LoVo (cell line): Measurements from ENCODE around the gene TMEM163.

ENCODE experiments used
- DNase-seq: peaks from one replicate; pipeline ENCODE4 v3.0.0-alpha.2; 2016; ENCODE audit warnings: low spot score

Gene TMEM163

DNA sequence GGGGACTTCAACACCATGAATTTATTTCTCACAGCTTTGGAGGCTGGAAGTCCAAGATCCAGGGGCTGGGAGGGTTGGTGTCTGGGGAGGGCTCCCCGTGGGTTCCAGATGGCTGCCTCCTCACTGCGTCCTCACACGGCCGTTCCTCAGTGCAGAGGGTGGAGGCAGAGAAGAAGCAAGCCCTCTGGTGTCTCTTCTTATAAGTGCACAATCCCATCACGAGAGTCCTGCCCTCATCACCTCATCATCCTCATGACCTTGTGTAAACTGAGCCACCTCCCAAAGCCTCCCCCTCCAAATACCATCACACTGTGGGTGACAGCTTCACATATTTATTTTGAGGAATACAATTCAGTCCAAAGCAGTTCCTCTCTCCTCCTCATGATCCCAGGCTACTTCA is 26.3 kb downstream of the TMEM163 start:
- no peak for DNase-seq

DNA sequence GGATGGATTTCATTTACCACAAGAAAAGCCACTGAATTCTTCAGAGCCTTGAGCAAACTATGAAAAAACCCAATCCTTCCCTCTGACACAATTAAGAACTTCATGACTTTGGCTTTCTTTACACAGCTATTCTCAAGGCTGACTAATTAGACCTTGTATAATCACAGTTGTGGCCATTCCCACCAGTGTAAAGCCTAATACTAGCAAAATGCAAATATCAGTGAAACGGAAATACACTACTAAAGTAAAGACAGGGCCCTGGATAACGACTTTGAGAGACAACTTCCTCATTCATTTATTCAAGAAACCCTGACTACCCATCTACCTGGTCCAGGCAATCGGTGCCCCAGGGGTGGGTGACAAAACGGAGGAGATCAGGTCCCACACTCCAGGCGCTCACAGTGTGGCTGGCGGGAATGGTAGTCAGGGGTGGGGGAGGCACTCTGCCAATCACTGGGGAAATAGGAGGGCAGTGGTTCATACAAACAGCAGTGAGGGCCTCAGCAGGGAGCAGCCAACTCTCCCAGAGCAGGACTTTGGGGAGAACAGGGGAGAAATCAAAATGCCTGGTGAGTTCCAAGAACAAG is 28.1 kb downstream of the TMEM163 start:
- DNase-seq = no peak

GRCh38 chr2:134689315-134689714 is 29.5 kb downstream of the TMEM163 start:
- no peak for DNase-seq

DNA sequence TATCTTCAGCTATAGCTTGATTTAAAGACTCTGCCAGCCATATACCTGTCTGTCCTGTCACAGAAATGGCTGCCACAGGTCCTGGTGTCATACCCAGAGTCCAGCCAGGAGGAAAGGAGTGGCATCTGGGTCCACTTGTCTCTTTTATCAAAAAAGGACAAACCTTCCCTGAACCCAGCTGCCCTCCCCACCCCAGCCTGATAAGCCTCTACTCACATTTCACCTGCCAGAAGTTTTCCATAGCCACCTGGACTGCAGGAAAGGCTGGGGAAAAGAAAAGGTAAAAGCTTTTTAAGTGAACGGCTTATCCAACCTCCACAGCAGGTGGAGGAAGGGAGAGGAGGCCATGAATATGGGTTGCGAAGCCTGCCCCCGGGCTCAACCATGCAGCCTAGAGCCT is 32.8 kb downstream of the TMEM163 start:
- no peak for DNase-seq

DNA sequence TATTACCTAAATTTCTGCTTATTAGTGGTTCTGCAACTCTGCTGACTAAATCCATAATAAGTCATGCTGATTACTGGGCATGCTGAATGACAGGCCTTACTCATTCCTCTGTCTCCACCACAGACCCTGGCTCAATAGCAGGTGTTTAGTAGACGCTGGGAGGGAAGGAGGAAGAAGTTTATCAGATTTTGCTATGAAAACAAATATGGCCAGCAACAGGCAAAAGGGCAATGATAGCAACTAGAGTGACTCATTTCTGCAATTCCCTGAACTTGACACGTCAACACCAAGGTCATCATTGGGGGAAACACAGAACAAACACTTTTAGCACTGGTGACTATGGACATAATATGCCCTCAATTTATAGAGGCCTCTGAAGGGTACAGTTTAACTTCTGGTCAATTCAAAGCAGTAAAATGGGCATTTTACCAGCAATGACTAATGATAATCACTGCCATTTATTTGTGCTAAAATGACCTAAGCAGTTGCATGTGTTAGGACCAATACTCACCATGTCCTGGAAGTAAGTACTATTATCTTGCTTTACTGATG is 35.2 kb downstream of the TMEM163 start:
- DNase-seq = peak; percentile 1

DNA sequence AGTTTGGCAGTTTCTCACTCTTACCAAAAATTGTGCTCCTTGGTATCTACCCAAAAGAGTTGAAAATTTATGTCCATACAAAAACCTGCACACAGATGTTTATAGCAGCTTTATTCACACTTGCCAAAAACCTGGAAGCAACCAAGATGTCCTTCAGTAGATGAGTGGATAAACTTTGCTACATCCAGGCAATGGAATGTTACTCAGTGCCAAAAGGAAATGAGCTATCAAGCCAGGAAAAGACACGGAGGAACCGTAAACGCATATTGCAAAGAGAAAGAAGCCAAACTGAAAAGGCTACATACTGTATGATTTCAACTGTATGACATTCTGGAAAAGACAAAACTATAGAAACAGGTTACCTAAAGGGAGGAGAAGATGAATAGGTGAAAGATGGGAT is 36.1 kb downstream of the TMEM163 start:
- DNase-seq = no peak

DNA sequence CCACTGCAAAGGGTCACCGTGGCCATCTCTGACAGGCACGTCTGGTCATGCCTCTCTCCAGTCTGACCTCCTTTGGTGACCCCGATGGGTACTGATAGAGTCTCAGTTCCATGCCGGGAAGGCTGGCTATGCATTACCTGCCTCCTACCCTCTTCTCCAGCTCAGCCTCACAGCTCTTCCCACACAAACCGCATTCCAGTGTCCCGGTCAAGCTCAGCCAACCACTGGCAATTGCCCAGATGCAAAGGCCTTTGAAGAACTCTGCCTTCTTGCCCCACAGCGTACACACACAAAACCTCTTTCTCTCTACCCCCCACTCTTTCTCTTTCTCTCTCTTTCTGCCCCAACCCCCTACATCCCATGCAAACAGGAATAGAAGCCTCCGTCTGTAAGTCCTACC is 37.6 kb downstream of the TMEM163 start:
- no peak for DNase-seq

DNA sequence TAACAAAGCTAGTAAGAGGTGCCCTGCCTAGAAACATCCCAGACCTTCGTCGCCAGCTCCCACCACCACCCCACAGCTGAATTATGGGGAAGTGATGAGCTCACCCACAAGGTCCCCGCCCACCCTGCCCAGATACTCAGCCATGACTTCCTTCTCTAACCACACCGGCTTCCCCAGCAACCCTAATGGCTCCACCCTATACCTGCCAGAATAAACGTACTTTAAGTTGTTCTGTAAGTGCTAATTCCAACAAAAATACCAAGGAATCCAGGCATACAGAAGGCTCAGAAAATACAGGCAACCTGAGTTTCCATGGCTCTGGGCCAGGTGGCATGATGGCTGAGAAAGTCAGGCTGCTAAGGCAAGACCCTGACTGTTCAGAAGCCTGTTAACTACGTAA is 39.1 kb downstream of the TMEM163 start:
- no peak for DNase-seq

GRCh38 chr2:134679294-134679693 is 39.5 kb downstream of the TMEM163 start:
- no peak for DNase-seq

DNA sequence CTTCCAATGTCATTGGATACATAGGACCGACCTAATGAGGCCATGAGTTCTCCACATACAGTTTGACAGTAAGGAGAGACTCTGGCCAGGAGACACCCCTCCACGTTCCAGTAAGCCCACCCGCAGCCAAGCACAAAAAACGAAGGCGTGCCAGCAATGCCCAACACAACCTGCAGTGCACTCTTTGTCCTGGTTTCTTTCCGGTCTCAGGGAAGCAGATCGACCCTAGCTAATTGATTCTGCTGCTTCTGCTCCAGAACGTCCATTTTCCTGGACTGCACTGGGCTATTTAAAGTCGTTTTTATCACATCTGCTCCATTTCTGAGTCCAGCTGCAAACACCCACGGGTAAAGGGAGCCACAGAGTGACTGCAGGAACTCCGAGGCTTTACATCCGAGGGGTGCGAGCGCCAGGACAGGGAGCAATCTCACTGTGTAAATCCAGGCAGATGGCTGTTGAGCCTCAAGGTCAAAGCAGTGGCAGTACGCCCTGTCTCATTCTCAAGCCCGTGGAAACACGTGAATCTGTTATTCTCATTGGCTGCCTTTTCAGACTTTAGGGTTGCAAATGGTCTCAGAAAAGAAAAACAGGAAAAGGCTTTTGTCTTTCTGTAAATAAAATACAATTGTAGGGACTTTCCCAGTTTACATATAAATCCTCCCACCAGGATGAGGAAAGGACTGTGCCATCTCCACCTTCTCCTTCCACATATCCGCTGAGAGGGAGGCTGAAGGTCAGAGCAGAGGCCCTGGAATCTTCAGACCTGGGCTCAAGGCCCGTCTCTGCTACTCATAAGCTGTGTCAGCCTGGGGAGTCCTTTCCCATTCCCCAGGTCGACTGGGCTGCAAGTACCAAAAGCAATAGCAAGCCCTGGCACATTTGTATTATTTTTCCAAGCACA is 40.7 kb downstream of the TMEM163 start:
- no peak for DNase-seq

- DNase-seq = no peak
Measured at GRCh38 chr2:134676960-134677359, 41.8 kb downstream of the TMEM163 start.

DNA sequence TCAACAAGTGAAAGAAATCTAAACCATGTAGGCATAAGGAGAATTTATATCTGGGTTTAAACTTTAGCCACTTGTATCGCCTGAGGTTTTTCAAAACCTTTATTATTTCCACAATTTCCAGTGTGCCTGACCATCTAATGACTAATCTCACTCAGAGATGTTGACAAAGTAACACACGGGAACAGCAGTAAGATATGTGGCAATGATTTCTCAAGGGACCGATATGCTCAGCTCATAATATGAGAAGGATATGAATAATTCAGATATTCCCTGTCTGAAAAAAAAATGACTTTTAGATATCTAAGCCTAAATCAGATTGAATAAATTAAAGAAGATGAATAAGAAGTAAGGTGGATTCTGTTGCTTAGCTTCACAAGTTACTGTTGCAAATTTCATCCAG is 43.5 kb downstream of the TMEM163 start:
- DNase-seq = no peak

DNA sequence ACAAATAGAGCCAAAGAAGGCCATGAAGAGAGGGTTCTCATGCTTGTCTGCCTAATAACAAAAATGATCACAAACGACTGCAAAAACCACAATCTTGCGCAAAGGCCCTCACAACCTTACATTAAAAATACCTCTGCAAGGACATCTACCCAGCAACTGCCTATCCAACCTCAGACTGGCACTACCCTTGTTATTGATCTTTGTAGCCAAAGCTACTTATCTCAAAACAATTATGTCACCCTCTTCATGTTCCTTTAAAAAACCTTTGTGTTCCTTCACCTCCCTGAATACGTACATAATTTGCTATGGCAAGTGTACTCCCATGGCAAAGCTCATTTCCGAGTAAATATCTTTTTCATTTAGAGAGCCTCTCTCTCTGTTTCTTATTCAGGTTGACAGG is 44.1 kb downstream of the TMEM163 start:
- no peak for DNase-seq

DNA sequence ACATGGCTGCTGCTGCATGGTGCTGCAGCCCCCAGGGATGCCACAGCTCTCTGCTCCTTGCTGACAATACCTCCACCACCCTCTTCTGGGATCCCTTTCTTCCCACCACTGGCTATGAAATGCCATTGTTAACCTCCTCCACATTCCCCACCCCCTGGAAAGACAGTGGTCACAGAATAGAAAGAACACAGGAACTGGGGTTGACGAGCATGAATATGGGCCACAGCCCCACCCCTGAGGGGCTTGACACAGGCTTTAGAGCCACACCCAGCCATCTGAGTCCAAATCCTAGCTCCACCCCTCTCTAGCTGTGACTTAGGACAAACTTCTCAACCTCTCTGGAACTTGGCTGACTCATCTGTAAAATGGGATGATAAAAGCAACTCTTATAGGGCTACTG is 47.3 kb downstream of the TMEM163 start:
- no peak for DNase-seq

GRCh38 chr2:134670955-134671354 is 47.8 kb downstream of the TMEM163 start:
- no peak for DNase-seq

DNA sequence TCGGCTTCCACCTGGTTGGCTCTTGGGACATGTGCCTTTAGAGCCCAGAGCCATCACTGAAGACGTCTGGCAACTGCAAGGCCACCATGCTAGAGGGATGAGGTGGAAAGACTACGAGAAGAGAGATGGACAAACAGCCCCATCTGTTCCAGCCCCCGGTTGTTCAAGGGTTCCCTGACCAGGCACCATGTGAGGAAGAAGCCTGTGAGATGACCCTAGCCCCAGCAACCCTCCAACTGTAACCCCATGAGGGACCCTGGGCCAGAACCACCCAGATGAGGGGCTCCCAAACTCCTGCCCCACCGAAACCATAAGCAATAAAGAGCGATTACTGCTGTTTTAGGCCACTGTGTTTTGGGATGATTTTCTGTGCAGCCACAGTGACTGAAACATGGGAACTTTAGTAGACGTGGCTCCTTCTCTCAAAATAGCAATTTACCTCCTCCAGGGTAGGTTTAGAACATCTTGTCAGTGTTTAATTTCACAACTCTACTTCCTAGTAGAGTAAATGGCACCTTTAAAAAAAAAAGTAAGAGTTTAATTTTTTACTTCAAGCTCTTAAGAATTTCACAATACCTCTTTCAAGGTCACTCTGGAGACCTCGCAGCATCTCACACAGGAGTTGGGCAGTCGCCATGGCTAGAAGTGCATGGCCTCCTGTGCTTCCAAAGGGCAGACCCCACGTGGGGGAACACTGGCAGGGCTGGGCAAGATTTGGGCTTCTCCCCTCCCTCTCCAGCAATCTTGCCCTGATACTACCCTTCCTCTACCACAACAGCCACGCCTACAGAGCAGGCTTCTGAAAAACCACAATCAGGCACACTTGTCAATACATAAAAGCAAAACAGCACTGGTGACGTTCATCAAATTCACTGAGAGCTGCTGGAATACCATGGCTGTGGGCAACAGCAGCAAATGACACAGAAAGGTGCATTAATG is 48.8 kb downstream of the TMEM163 start:
- DNase-seq = no peak

- no peak for DNase-seq
Measured at GRCh38 chr2:134668821-134669220, 50.0 kb downstream of the TMEM163 start.

- no peak for DNase-seq
Measured at GRCh38 chr2:134667541-134667940, 51.3 kb downstream of the TMEM163 start.

- DNase-seq = no peak
Measured at GRCh38 chr2:134667081-134667480, 51.7 kb downstream of the TMEM163 start.

GRCh38 chr2:134665727-134666506 is 52.9 kb downstream of the TMEM163 start:
- DNase-seq = no peak
